GM23248 (cell line): Measurements from ENCODE around the gene ABCG5. TPM values are rescaled to one million over a fixed set of nuclear protein-coding genes. Genes with fewer than 3 reads are reported as not detected.

Experiments
- DNase-seq: peaks from one replicate; pipeline ENCODE4 v3.0.0-alpha.2; 2015
- H2AFZ ChIP-seq: fragments of 200-600 bp; sonication (generic); 2 replicates; pipeline ENCODE4 v1.6.1; 2016; ENCODE audit warnings: antibody characterized with exemption
- H3F3A ChIP-seq: fragments of 200-600 bp; sonication (generic); 2 replicates; pipeline ENCODE4 v1.6.1; 2016; ENCODE audit warnings: mild to moderate bottlenecking, antibody characterized with exemption, mixed run types; ENCODE audit not compliant: insufficient read depth
- H3K27ac ChIP-seq: fragments of 200-600 bp; sonication (generic); 2 replicates; pipeline ENCODE4 v1.5.1; 2016; ENCODE audit warnings: mild to moderate bottlenecking
- H3K27me3 ChIP-seq: fragments of 200-600 bp; sonication (generic); replicated peaks from 2 replicates; pipeline ENCODE4 v1.6.1; 2016; ENCODE audit warnings: mild to moderate bottlenecking; ENCODE audit not compliant: insufficient read depth
- H3K36me3 ChIP-seq: fragments of 200-600 bp; sonication (generic); 2 replicates; pipeline ENCODE4 v1.6.1; 2016; ENCODE audit warnings: low read depth, mild to moderate bottlenecking
- H3K4me1 ChIP-seq: fragments of 200-600 bp; sonication (generic); 2 replicates; pipeline ENCODE4 v1.6.1; 2016; ENCODE audit warnings: mild to moderate bottlenecking; ENCODE audit not compliant: insufficient read depth
- H3K4me2 ChIP-seq: fragments of 200-600 bp; sonication (generic); one replicate; pipeline ENCODE4 v1.6.1; 2016; ENCODE audit warnings: mild to moderate bottlenecking; ENCODE audit not compliant: unreplicated experiment
- H3K4me3 ChIP-seq: fragments of 200-600 bp; sonication (generic); 2 replicates; pipeline ENCODE4 v1.5.1; 2016; ENCODE audit warnings: mild to moderate bottlenecking
- H3K79me2 ChIP-seq: fragments of 200-600 bp; sonication (generic); 2 replicates; pipeline ENCODE4 v1.6.1; 2016; ENCODE audit warnings: mild to moderate bottlenecking; ENCODE audit not compliant: insufficient read depth
- H3K9ac ChIP-seq: fragments of 200-600 bp; sonication (generic); 2 replicates; pipeline ENCODE4 v1.6.1; 2016; ENCODE audit warnings: mild to moderate bottlenecking
- H3K9me2 ChIP-seq: fragments of 200-600 bp; sonication (generic); 2 replicates; pipeline ENCODE4 v1.6.1; 2016; ENCODE audit warnings: mixed run types, mild to moderate bottlenecking, moderate library complexity; ENCODE audit not compliant: insufficient read depth
- H3K9me3 ChIP-seq: fragments of 200-600 bp; sonication (generic); one replicate; pipeline ENCODE4 v1.6.1; 2017; ENCODE audit warnings: low read depth
- H4K20me1 ChIP-seq: fragments of 200-600 bp; sonication (generic); 2 replicates; pipeline ENCODE4 v1.6.0; 2016; ENCODE audit not compliant: insufficient read depth
- EZH2 ChIP-seq: fragments of 200-600 bp; sonication (generic); IDR thresholded peaks from 2 replicates; pipeline ENCODE4 v1.6.1; 2018; ENCODE audit warnings: antibody characterized with exemption, mild to moderate bottlenecking; ENCODE audit not compliant: insufficient read depth, poor library complexity, severe bottlenecking
- EZH2phosphoT487 ChIP-seq: fragments of 200-600 bp; sonication (generic); IDR thresholded peaks from 2 replicates; pipeline ENCODE4 v1.6.1; 2018; ENCODE audit warnings: antibody characterized with exemption, moderate library complexity, mild to moderate bottlenecking, low read depth; ENCODE audit not compliant: insufficient read depth
- WGBS, 2 experiments: methylation state at CpG; one replicate each; pipeline ENCODE4 v1.1.6; 2015 to 2017; ENCODE audit warnings: low lambda C conversion rate in 2 of 2, low coverage in 1 of 2; ENCODE audit errors: missing lambda C conversion rate in 2 of 2; 5-methylcytosine and 5-hydroxymethylcytosine counted together
- in situ Hi-C: fragments of 300-500 bp; cut with MboI; formaldehyde crosslinking; loops from 2 replicates; pipeline ENCODE4 v1.15.0; 2020
- polyA plus RNA-seq: library from polyadenylated mRNA; unstranded; fragments of >200 nt; fragmentation: Nextera tagmentation; extraction: Ambion mirVana; gene quantifications from 2 replicates; pipeline ENCODE4 v1.2.1, GENCODE V29; 2016
- total RNA-seq: library from RNA; depleted of rRNA; stranded (reverse); fragments of >200 nt; shearing (Covaris generic); gene quantifications from 2 replicates; pipeline ENCODE4 v1.2.3, GENCODE V29; 2014; rRNA removed

Gene ABCG5
- total RNA-seq (not detected in 2 replicates), polyA plus RNA-seq (not detected in 2 replicates)

- in situ Hi-C loops, result no loop called here
- Histone ChIP-seq H3K4me3 (no peak within 1 kb of the TSS), H4K20me1 (no peaks in the 10 kb centered on the region), H3K9ac (no peak within 1 kb of the TSS), H3K9me3 (no peaks in the 10 kb centered on the region), H3K36me3 (no peaks in the 10 kb centered on the region), H3K27ac (no peak within 1 kb of the TSS), H3K4me1 (no peaks in the 10 kb centered on the region), H3K27me3 (peaks cover 21% of the 10 kb centered on the region; the same call in 1 of the 2 replicates), H2AFZ (no peak within 1 kb of the TSS), H3K4me2 (no peak within 1 kb of the TSS), H3F3A (no peaks in the 10 kb centered on the region), H3K9me2 (no peaks in the 10 kb centered on the region), H3K79me2 (no peaks in the 10 kb centered on the region)
- 71 to 74% methylated on average over 18 to 20 of the region's 20 CpGs for WGBS, 2 experiments
- no peak for DNase-seq
- TF ChIP-seq EZH2, result no peak
- no peak for TF ChIP-seq EZH2phosphoT487
Measured at GRCh38 chr2:43838560-43839267, at the start of gene ABCG5, which contains the start of gene ABCG8. TSS of gene ABCG5 (minus strand) at chr2:43838839. CDS start at chr2:43838679, 160 bp downstream. TSS of gene ABCG8 (plus strand) at chr2:43838971. CDS start at chr2:43839054, 83 bp downstream.

- in situ Hi-C loops, result no loop called here
- Histone ChIP-seq H3K79me2 (no peaks in the 10 kb centered on the region), H3K27me3 (no peaks in the 10 kb centered on the region), H3K9me2 (no peaks in the 10 kb centered on the region), H3K4me1 (no peaks in the 10 kb centered on the region), H3K9me3 (no peaks in the 10 kb centered on the region), H2AFZ (no peak overlapping the region), H4K20me1 (no peaks in the 10 kb centered on the region), H3F3A (peaks cover 16% of the 10 kb centered on the region), H3K9ac (no peak overlapping the region), H3K4me3 (no peak overlapping the region), H3K4me2 (no peak overlapping the region), H3K27ac (no peak overlapping the region), H3K36me3 (peaks cover 34% of the 10 kb centered on the region; the same call in 1 of the 2 replicates)
- no peak for DNase-seq
- TF ChIP-seq EZH2 (no peak), EZH2phosphoT487 (no peak)
- WGBS, 2 experiments, result 90 to 95% methylated on average over 7 of the region's 7 CpGs
Measured at GRCh38 chr2:43887176-43887575, 48.5 kb upstream of the ABCG5 start.

- WGBS, 2 experiments, result 91 to 95% methylated on average over 7 of the region's 7 CpGs
- no peaks in the 10 kb centered on the region for H4K20me1 ChIP-seq
- in situ Hi-C loops, result no loop called here
- peaks cover 10% of the 10 kb centered on the region; the same call in 1 of the 2 replicates for H3F3A ChIP-seq
- no peak overlapping the region for H2AFZ ChIP-seq
- H3K27ac ChIP-seq, result no peak overlapping the region
- no peak for DNase-seq
- no peaks in the 10 kb centered on the region for H3K27me3 ChIP-seq
- H3K36me3 ChIP-seq, result peaks cover 26% of the 10 kb centered on the region; the same call in 1 of the 2 replicates
- H3K4me1 ChIP-seq, result no peaks in the 10 kb centered on the region
- TF ChIP-seq EZH2 (no peak), EZH2phosphoT487 (no peak)
- no peak overlapping the region for H3K4me3 ChIP-seq
- H3K79me2 ChIP-seq, result no peaks in the 10 kb centered on the region
- H3K4me2 ChIP-seq, result no peak overlapping the region
- H3K9ac ChIP-seq, result no peak overlapping the region
- no peaks in the 10 kb centered on the region for H3K9me3 ChIP-seq
- H3K9me2 ChIP-seq, result no peaks in the 10 kb centered on the region
Measured at GRCh38 chr2:43885132-43885632, 46.5 kb upstream of the ABCG5 start.

- Histone ChIP-seq H3K27ac (no peak overlapping the region), H4K20me1 (no peaks in the 10 kb centered on the region), H3K9me2 (no peaks in the 10 kb centered on the region), H3K4me1 (no peaks in the 10 kb centered on the region), H3K4me2 (no peak overlapping the region), H3K36me3 (peaks cover 21% of the 10 kb centered on the region; the same call in 1 of the 2 replicates), H3K27me3 (no peaks in the 10 kb centered on the region), H3K4me3 (no peak overlapping the region), H3F3A (peaks cover 10% of the 10 kb centered on the region; the same call in 1 of the 2 replicates), H3K9me3 (no peaks in the 10 kb centered on the region), H3K9ac (no peak overlapping the region), H3K79me2 (no peaks in the 10 kb centered on the region), H2AFZ (no peak overlapping the region)
- in situ Hi-C loops, result no loop called here
- 97 to 98% methylated on average over 5 of the region's 5 CpGs for WGBS, 2 experiments
- TF ChIP-seq EZH2, result no peak
- TF ChIP-seq EZH2phosphoT487, result no peak
- no peak for DNase-seq
Measured at GRCh38 chr2:43884689-43885088, 46.0 kb upstream of the ABCG5 start.
